GM19452 (cell line): Measurements from ENCODE around the gene RBM6.
"Not testable (repeated sequence)": the region's sequence is repeated elsewhere in the genome, so short reads cannot be mapped to it uniquely, and the experiment has no call there.

ENCODE experiments used
- ATAC-seq: cut with Tn5 transposase; IDR thresholded peaks from one replicate; pipeline ENCODE4 v1.9.1; 2021; ENCODE audit not compliant: unreplicated experiment

The RBM6 gene

GRCh38 chr3:49968346-49968745, 28.4 kb downstream of the RBM6 start:
- ATAC-seq = no peak

- no peak for ATAC-seq
Observed at GRCh38 chr3:49972656-49973055, 32.7 kb downstream of the RBM6 start.

GRCh38 chr3:49976942-49977341, 37.0 kb downstream of the RBM6 start:
- ATAC-seq = no peak

- no peak for ATAC-seq
Observed at GRCh38 chr3:49984394-49984793, 44.4 kb downstream of the RBM6 start.

- ATAC-seq = no peak
Observed at GRCh38 chr3:49992326-49992725, 52.4 kb downstream of the RBM6 start.

- no peak for ATAC-seq
Observed at GRCh38 chr3:49994476-49994875, 54.5 kb downstream of the RBM6 start.

- no peak for ATAC-seq
Observed at GRCh38 chr3:49996016-49996415, 56.1 kb downstream of the RBM6 start.

GRCh38 chr3:49997862-49998261, 57.9 kb downstream of the RBM6 start:
- ATAC-seq = no peak

GRCh38 chr3:49998326-49998725, 58.4 kb downstream of the RBM6 start:
- ATAC-seq = no peak

GRCh38 chr3:50001511-50001910, 61.6 kb downstream of the RBM6 start:
- no peak for ATAC-seq

- ATAC-seq = no peak
Observed at GRCh38 chr3:50003216-50003615, 63.3 kb downstream of the RBM6 start.

GRCh38 chr3:50003824-50004223, 63.9 kb downstream of the RBM6 start:
- no peak for ATAC-seq

GRCh38 chr3:50008931-50009330, 69.0 kb downstream of the RBM6 start:
- ATAC-seq = no peak

- no peak for ATAC-seq
Observed at GRCh38 chr3:50010959-50011358, 71.0 kb downstream of the RBM6 start.

- no peak for ATAC-seq
Observed at GRCh38 chr3:50015918-50016317, 76.0 kb downstream of the RBM6 start.

GRCh38 chr3:50028346-50028745, 88.4 kb downstream of the RBM6 start:
- no peak for ATAC-seq

GRCh38 chr3:50031201-50031600, 91.3 kb downstream of the RBM6 start:
- ATAC-seq = not testable (repeated sequence)

GRCh38 chr3:50044976-50045375, 105.0 kb downstream of the RBM6 start:
- no peak for ATAC-seq

GRCh38 chr3:50047426-50047825, 107.5 kb downstream of the RBM6 start:
- ATAC-seq = no peak

GRCh38 chr3:50050361-50050760, 110.4 kb downstream of the RBM6 start:
- ATAC-seq = no peak

GRCh38 chr3:50057756-50058155, 117.8 kb downstream of the RBM6 start:
- no peak for ATAC-seq

- ATAC-seq = no peak
Observed at GRCh38 chr3:50068134-50068533, 128.2 kb downstream of the RBM6 start.

GRCh38 chr3:50078091-50078490, 138.1 kb downstream of the RBM6 start:
- ATAC-seq = no peak

- no peak for ATAC-seq
Observed at GRCh38 chr3:50078622-50079021, 138.7 kb downstream of the RBM6 start.
